GM23338 (cell line): Measurements from ENCODE around the gene PFN1. TPM values are rescaled to one million over a fixed set of nuclear protein-coding genes. Genes with fewer than 3 reads are reported as not detected.

Experiments used
- ATAC-seq: fragments of 200-7000 bp; cut with Tn5 transposase; 3 replicates; pipeline ENCODE4 v1.9.1; 2020
- DNase-seq: peaks from one replicate; pipeline ENCODE4 v3.0.0-alpha.2; 2015; ENCODE audit warnings: low spot score
- H2AFZ ChIP-seq: fragments of 200-600 bp; sonication (generic); 2 replicates; pipeline ENCODE4 v1.8.0; 2016; ENCODE audit warnings: antibody characterized with exemption, mild to moderate bottlenecking, moderate library complexity
- H3F3A ChIP-seq: fragments of 200-600 bp; sonication (generic); replicated peaks from 2 replicates; pipeline ENCODE4 v1.8.0; 2017; ENCODE audit warnings: antibody characterized with exemption, mixed run types, low read depth
- H3K27ac ChIP-seq: fragments of 200-600 bp; sonication (generic); 2 replicates; pipeline ENCODE4 v1.6.1; 2016; ENCODE audit warnings: low read depth
- H3K27me3 ChIP-seq: fragments of 200-600 bp; sonication (generic); 2 replicates; pipeline ENCODE4 v1.8.0; 2016; ENCODE audit warnings: mild to moderate bottlenecking, mixed run types, moderate library complexity; ENCODE audit not compliant: insufficient read depth
- H3K36me3 ChIP-seq: fragments of 200-600 bp; sonication (generic); 2 replicates; pipeline ENCODE4 v1.8.0; 2016; ENCODE audit warnings: mild to moderate bottlenecking; ENCODE audit not compliant: insufficient read depth
- H3K4me1 ChIP-seq: fragments of 200-600 bp; sonication (generic); 2 replicates; pipeline ENCODE4 v1.8.0; 2016; ENCODE audit warnings: mild to moderate bottlenecking, moderate library complexity; ENCODE audit not compliant: insufficient read depth
- H3K4me2 ChIP-seq: fragments of 200-600 bp; sonication (generic); 2 replicates; pipeline ENCODE4 v1.7.1; 2017; ENCODE audit warnings: mixed run types
- H3K4me3 ChIP-seq: fragments of 200-600 bp; sonication (generic); 2 replicates; pipeline ENCODE4 v1.6.1; 2016; ENCODE audit warnings: mixed run types
- H3K79me2 ChIP-seq: fragments of 200-600 bp; sonication (generic); replicated peaks from 2 replicates; pipeline ENCODE4 v1.8.0; 2017; ENCODE audit warnings: mild to moderate bottlenecking; ENCODE audit not compliant: insufficient read depth
- H3K9me2 ChIP-seq: fragments of 200-600 bp; sonication (generic); 2 replicates; pipeline ENCODE4 v1.8.0; 2017; ENCODE audit not compliant: insufficient read depth
- H4K20me1 ChIP-seq: fragments of 200-600 bp; sonication (generic); replicated peaks from 2 replicates; pipeline ENCODE4 v1.8.0; 2017; ENCODE audit warnings: mild to moderate bottlenecking; ENCODE audit not compliant: insufficient read depth
- H3K27ac Mint-ChIP-seq: 2 replicates; pipeline ENCODE4 v1.8.0; 2020; ENCODE audit warnings: inconsistent platforms, mild to moderate bottlenecking, moderate library complexity, mixed read lengths
- H3K27me3 Mint-ChIP-seq: 3 replicates; pipeline ENCODE4 v1.8.0; 2022; ENCODE audit warnings: low read depth, mild to moderate bottlenecking, moderate library complexity, mixed read lengths, inconsistent platforms; ENCODE audit not compliant: insufficient read depth, poor library complexity
- H3K36me3 Mint-ChIP-seq: 3 replicates; pipeline ENCODE4 v1.8.0; 2021; ENCODE audit warnings: low read depth, mild to moderate bottlenecking, inconsistent platforms, moderate library complexity, mixed read lengths
- H3K4me1 Mint-ChIP-seq: 3 replicates; pipeline ENCODE4 v1.8.0; 2020; ENCODE audit warnings: mild to moderate bottlenecking, inconsistent platforms, mixed read lengths
- H3K4me3 Mint-ChIP-seq: 3 replicates; pipeline ENCODE4 v1.8.0; 2021; ENCODE audit warnings: moderate library complexity, mild to moderate bottlenecking, inconsistent platforms, mixed read lengths
- H3K9me3 Mint-ChIP-seq: 3 replicates; pipeline ENCODE4 v1.8.0; 2020; ENCODE audit warnings: moderate library complexity, mild to moderate bottlenecking, inconsistent platforms, mixed read lengths
- CREB1 ChIP-seq: fragments of 250-450 bp; sonication (Bioruptor Pico); IDR thresholded peaks from 2 replicates; pipeline ENCODE4 v1.5.0; 2020; ENCODE audit warnings: low read depth, mild to moderate bottlenecking, moderate library complexity
- EZH2phosphoT487 ChIP-seq: fragments of 200-600 bp; sonication (generic); IDR thresholded peaks from one replicate; pipeline ENCODE4 v1.8.1; 2018; ENCODE audit warnings: antibody characterized with exemption; ENCODE audit not compliant: unreplicated experiment
- NANOG ChIP-seq: IDR thresholded peaks from 2 replicates; pipeline ENCODE4 v1.6.1; 2016; ENCODE audit warnings: antibody characterized with exemption, borderline replicate concordance
- POLR2AphosphoS5 ChIP-seq: IDR thresholded peaks from 2 replicates; pipeline ENCODE4 v1.6.1; 2016; ENCODE audit warnings: antibody characterized with exemption, low read depth
- STAT1 ChIP-seq: IDR thresholded peaks from one replicate; pipeline ENCODE4 v1.6.1; 2016; ENCODE audit warnings: antibody characterized with exemption; ENCODE audit not compliant: unreplicated experiment
- ZNF114 ChIP-seq: fragments of 250-450 bp; sonication (Bioruptor Pico); IDR thresholded peaks from 2 replicates; pipeline ENCODE4 v1.5.0; 2020; ENCODE audit warnings: mild to moderate bottlenecking, moderate library complexity
- polyA plus RNA-seq: library from polyadenylated mRNA; unstranded; fragments of >200 nt; fragmentation: Nextera tagmentation; extraction: Ambion mirVana; gene quantifications from 2 replicates; pipeline ENCODE4 v1.2.1, GENCODE V29; 2016
- total RNA-seq: library from RNA; depleted of rRNA; stranded (reverse); fragments of >200 nt; shearing (Covaris generic); gene quantifications from 2 replicates; pipeline ENCODE4 v1.2.3, GENCODE V29; 2014
- TF ChIP-seq, protein P1 (sequence below): fragments of 250-450 bp; sonication (Bioruptor Pico); IDR thresholded peaks from 2 replicates; pipeline ENCODE4 v1.5.0; 2020; ENCODE audit warnings: mild to moderate bottlenecking, moderate library complexity
- TF ChIP-seq, protein P2 (sequence below): IDR thresholded peaks from 2 replicates; pipeline ENCODE4 v1.6.1; 2016; ENCODE audit warnings: antibody characterized with exemption

The PFN1 gene
- total and polyA plus RNA-seq, 2 experiments from 2014 or later = 2,002 to 3,709 TPM

DNA sequence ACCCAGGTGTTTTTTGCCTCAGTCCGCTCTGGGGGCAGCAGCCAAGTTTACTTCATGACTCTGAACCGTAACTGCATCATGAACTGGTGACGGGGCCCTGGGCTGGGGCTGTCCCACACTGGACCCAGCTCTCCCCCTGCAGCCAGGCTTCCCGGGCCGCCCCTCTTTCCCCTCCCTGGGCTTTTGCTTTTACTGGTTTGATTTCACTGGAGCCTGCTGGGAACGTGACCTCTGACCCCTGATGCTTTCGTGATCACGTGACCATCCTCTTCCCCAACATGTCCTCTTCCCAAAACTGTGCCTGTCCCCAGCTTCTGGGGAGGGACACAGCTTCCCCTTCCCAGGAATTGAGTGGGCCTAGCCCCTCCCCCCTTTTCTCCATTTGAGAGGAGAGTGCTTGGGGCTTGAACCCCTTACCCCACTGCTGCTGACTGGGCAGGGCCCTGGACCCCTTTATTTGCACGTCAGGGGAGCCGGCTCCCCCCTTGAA is 51.1 kb downstream of the PFN1 start:
- Mint-ChIP-seq H3K9me3 (no peaks in the 10 kb centered on the region), H3K27me3 (peaks cover 32% of the 10 kb centered on the region), H3K36me3 (peaks cover 17% of the 10 kb centered on the region; the same call in 2 of the 3 replicates), H3K4me1 (peaks cover 19% of the 10 kb centered on the region), H3K4me3 (no peak overlapping the region), H3K27ac (no peak overlapping the region; the same call in 1 of the 2 replicates)
- Histone ChIP-seq H3F3A (peaks cover 36% of the 10 kb centered on the region), H3K79me2 (no peaks in the 10 kb centered on the region), H3K4me1 (0 out of 2 replicates have a peak, but pooled peaks cover 5% of the 10 kb centered on the region), H2AFZ (no peak overlapping the region), H3K9me2 (no peaks in the 10 kb centered on the region), H3K36me3 (no peaks in the 10 kb centered on the region; the same call in 1 of the 2 replicates), H4K20me1 (no peaks in the 10 kb centered on the region), H3K27me3 (peaks cover 9% of the 10 kb centered on the region), H3K4me3 (no peak overlapping the region), H3K4me2 (no peak overlapping the region), H3K27ac (no peak overlapping the region)
- DNase-seq = no peak
- TF ChIP-seq ZNF114 (CRISPR knock-in tag) (no peak), POLR2AphosphoS5 (no peak), EZH2phosphoT487 (no peak), STAT1 (no peak), NANOG (no peak), CREB1 (no peak)
- TF ChIP-seq, protein P1, sequence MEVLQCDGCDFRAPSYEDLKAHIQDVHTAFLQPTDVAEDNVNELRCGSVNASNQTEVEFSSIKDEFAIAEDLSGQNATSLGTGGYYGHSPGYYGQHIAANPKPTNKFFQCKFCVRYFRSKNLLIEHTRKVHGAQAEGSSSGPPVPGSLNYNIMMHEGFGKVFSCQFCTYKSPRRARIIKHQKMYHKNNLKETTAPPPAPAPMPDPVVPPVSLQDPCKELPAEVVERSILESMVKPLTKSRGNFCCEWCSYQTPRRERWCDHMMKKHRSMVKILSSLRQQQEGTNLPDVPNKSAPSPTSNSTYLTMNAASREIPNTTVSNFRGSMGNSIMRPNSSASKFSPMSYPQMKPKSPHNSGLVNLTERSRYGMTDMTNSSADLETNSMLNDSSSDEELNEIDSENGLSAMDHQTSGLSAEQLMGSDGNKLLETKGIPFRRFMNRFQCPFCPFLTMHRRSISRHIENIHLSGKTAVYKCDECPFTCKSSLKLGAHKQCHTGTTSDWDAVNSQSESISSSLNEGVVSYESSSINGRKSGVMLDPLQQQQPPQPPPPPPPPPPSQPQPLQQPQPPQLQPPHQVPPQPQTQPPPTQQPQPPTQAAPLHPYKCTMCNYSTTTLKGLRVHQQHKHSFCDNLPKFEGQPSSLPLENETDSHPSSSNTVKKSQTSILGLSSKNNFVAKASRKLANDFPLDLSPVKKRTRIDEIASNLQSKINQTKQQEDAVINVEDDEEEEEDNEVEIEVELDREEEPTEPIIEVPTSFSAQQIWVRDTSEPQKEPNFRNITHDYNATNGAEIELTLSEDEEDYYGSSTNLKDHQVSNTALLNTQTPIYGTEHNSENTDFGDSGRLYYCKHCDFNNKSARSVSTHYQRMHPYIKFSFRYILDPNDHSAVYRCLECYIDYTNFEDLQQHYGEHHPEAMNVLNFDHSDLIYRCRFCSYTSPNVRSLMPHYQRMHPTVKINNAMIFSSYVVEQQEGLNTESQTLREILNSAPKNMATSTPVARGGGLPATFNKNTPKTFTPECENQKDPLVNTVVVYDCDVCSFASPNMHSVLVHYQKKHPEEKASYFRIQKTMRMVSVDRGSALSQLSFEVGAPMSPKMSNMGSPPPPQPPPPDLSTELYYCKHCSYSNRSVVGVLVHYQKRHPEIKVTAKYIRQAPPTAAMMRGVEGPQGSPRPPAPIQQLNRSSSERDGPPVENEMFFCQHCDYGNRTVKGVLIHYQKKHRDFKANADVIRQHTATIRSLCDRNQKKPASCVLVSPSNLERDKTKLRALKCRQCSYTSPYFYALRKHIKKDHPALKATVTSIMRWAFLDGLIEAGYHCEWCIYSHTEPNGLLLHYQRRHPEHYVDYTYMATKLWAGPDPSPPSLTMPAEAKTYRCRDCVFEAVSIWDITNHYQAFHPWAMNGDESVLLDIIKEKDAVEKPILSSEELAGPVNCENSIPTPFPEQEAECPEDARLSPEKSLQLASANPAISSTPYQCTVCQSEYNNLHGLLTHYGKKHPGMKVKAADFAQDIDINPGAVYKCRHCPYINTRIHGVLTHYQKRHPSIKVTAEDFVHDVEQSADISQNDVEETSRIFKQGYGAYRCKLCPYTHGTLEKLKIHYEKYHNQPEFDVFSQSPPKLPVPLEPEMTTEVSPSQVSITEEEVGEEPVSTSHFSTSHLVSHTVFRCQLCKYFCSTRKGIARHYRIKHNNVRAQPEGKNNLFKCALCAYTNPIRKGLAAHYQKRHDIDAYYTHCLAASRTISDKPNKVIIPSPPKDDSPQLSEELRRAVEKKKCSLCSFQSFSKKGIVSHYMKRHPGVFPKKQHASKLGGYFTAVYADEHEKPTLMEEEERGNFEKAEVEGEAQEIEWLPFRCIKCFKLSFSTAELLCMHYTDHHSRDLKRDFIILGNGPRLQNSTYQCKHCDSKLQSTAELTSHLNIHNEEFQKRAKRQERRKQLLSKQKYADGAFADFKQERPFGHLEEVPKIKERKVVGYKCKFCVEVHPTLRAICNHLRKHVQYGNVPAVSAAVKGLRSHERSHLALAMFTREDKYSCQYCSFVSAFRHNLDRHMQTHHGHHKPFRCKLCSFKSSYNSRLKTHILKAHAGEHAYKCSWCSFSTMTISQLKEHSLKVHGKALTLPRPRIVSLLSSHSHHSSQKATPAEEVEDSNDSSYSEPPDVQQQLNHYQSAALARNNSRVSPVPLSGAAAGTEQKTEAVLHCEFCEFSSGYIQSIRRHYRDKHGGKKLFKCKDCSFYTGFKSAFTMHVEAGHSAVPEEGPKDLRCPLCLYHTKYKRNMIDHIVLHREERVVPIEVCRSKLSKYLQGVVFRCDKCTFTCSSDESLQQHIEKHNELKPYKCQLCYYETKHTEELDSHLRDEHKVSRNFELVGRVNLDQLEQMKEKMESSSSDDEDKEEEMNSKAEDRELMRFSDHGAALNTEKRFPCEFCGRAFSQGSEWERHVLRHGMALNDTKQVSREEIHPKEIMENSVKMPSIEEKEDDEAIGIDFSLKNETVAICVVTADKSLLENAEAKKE = no peak
- TF ChIP-seq, protein P2, sequence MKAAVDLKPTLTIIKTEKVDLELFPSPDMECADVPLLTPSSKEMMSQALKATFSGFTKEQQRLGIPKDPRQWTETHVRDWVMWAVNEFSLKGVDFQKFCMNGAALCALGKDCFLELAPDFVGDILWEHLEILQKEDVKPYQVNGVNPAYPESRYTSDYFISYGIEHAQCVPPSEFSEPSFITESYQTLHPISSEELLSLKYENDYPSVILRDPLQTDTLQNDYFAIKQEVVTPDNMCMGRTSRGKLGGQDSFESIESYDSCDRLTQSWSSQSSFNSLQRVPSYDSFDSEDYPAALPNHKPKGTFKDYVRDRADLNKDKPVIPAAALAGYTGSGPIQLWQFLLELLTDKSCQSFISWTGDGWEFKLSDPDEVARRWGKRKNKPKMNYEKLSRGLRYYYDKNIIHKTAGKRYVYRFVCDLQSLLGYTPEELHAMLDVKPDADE = no peak
- ATAC-seq = no peak
